Activated CD8-positive, alpha-beta memory T cell treated with anti-CD3 and anti-CD28 coated beads for 4 hours (primary cell): ENCODE measurements around the gene PSD2.
A peak's percentile ranks its signal among the peaks of the same experiment; 100 is the strongest.

Source experiments
- DNase-seq, 2 donors: peaks; one replicate each; pipeline ENCODE4 v3.0.0-alpha.2; 2020; ENCODE audit warnings: low read depth in 2 of 2

Gene PSD2

DNA sequence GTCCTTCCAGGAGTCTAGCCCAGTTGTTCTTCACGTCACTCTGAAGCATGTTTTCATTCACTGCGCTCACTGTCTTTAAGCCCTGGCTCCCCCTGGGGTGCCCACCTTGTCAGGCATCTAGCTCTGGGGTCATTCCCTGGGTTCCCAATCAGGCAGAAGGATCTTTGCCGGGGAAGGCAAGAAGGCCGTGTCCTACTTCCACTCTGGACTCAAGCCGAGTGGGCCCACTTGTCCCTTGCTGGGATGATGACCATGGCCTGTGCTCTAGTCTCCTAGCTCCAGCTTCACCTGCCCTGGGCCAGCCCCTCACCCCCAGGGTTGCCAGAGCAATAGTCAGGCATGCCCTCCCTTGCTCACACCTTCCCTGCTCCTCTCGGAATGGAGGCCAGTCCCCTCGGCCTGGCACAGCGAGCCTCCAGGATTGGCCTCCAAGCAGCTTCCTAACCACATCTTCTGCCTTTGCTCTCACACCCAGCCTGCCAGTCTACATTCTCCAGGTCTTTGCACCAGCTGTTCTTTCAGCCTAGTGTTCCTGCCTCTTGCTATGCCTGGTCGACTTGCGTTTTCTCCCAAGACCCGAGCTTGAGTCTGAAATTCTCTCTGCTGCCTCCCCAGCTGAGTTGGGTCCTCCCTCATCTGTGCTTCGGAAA lies 32.2 kb upstream of the PSD2 start:
- no peak for DNase-seq

DNA sequence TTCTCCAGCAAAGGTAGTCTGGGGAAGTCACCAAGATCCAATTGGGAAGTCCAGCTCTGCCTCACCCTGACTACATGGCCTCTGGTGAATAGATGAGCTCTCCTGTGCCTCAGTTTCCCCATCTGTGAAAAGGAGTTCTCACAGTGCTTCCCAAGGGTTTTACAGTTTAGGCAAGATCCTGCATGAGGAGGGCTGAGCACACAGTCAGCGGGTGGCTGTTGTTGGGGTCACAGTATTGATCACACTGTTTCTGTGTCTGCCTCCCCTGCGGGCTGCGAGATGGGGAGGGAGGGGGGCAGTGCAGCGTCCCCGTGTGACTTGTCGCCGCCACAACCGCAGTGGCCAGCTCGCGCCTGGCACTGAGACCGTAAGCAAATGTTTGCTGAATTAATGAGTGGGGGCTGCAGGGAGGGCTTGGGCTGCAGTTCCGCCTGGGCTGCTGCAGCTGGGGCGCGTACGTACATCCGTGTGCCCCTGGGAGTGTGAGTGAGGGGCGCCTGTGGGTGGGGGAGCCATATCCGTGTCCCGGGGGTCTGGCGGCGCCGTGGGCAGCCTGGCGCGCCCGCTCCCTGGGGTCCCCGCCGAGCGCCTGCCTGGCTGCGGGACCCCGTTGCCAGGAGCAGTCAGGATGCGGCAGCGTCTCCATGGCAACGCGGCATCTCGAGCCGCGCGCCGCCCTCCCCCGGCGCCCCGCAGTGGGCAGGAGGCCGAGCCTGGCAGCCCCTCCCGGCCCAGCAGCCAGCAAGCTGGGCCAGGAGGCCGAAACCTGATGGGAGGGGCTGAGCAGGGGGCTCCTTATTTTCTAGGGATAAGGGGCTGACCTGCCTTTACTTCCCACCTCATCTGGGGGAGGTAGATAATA lies 31.4 kb upstream of the PSD2 start:
- no peak for DNase-seq

DNA sequence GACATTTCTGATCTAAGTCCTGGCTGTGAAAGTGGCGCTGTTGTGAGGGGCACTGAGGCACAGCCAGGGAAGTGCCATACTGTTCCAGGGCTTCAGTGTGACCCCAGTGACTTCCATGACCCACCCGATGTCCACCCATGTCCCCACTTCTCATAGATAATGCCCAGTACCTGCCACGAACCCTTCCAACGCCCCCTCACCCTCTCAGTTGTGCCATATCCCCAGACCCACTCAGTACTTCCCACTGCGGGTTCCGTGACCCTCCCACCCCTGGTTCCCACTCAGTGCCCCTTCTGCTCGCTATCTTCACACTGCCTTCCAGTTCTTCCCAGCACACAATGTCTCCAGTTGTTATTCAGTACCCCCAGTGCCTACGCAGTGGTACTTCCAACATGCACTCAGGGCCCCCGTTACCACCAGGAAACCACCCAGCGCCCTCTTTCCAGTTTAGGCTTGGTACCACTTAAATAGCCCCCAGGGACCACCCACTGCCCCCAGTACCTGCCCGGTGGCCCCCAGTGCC lies 30.7 kb upstream of the PSD2 start:
- no peak for DNase-seq

DNA sequence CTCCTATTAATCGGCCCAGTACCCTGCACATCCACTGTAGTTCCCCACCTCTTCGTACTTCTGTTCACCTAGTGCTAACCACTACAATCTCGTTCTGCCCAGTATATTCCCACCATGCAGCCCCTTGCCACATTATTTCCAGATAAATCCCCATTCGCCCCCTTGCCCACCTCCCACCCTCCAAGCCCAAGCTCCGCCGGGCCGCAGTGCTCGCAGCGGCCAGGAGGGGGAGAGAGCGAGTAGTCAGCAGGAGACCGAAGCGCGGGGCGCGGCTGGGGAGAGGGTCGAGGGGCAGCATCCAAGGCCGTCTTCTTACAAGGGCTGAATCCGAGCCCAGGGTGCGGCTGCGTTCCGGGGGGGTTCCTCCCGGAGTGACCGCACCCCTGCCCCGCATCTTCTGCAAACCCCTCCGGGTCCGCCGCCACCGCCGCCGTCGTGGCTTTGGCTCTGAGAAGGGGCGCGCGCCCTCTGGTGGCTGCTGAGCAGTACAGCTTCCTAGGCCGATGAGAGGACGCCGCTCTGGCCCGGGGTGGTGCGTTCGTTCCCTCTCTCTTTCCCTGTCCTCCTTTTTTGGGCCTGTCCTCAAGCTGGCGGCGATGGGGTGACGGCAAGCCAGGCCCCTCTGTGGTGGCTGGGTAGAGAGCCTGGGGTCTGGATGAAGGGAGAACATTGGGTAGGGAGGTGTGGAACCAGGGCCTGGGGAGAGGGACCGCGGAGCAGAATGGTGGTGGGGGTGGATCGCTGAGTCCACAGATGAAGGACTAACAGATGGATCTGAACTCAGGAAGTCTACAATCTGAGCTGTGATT lies 30.0 kb upstream of the PSD2 start:
- peak; percentile 59 to 61 for DNase-seq

DNA sequence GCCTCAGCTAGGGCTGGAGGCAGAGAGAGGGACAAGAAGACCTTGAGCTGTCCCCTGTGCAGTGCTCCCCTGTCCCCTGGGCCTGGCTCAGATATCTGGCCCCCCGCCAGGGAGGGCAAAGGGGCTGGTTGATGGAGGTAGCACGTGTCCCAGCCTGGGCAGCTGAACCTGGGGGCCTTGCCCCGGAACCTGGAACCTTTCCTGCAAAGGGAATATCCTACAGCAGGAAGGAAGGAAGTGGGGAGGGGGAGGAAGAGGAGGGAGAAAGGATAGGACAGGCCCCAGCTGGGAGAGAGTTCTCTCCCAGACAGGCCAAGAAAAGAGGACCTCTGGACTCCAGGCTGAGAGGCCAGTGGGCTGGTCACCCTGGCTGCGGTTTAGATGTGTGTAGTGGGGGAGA lies 27.6 kb upstream of the PSD2 start:
- no peak for DNase-seq

DNA sequence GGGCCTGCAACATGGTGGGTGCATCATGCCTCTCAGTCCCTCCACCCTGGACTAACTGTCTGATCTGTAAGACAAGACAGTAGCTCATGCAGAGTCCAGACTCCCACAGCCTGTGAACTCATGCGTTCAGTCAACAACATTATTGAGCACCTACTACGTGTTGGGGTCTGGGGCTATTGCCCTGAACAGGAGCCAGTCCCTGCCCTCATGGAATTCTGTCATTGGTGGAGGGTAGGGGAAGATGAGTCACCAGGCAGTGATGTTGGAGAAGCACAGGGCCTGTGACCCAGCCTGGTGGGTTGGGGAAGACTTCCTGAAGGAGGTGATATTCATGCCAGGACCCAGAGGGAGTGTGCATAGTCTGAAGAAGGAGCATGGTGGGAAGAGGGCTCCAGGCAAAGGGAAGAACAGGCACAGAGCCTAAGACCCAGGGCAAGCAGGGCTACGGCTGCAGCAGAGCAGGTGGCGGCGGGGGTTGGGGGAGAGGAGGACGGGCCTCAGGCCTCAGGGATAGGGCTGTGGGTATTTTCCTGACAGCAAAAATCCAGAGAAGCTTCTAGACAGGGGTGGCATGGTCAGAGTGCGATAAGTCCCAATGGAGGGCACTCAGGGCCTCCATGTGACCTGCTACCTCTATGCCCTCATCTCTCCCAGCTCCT lies 26.7 kb upstream of the PSD2 start:
- DNase-seq: no peak

DNA sequence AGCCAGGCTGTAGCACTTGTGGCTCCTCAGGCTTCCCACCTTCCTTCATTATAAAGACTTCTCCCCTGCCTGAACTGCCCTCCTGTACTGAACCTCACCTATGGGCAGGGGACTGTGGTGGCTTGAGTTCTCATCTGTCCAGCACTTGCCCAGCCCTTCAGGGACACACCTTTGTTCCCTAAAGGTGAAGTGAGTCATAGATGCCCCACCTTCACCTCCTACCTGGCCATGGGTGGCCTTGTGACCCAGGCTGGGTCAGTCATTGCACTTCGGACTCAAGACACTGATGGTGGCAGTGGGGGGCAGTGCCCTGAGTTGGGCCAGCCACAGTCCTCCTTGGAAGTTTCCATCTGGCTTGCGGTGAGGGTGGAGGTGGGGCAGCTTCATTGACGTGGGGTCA lies 26.1 kb upstream of the PSD2 start:
- no peak for DNase-seq

DNA sequence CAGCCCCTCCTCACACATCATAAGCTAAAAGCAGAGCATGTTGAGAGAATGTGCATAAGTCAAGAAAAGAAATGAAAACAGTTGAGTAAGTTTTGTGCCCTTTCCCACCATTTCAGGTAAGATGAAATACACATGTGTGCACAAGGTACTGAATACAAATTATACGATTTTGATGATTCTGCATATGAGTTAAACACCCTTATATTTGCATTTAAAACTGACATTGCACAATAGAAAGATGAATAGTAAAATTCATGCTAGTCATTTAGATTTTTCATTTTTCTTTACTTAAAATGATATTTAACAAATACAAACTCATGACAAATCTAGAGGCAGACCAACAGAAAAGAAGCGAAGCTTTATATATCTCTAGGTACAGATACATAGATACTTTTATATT lies 24.9 kb upstream of the PSD2 start:
- DNase-seq: no peak

DNA sequence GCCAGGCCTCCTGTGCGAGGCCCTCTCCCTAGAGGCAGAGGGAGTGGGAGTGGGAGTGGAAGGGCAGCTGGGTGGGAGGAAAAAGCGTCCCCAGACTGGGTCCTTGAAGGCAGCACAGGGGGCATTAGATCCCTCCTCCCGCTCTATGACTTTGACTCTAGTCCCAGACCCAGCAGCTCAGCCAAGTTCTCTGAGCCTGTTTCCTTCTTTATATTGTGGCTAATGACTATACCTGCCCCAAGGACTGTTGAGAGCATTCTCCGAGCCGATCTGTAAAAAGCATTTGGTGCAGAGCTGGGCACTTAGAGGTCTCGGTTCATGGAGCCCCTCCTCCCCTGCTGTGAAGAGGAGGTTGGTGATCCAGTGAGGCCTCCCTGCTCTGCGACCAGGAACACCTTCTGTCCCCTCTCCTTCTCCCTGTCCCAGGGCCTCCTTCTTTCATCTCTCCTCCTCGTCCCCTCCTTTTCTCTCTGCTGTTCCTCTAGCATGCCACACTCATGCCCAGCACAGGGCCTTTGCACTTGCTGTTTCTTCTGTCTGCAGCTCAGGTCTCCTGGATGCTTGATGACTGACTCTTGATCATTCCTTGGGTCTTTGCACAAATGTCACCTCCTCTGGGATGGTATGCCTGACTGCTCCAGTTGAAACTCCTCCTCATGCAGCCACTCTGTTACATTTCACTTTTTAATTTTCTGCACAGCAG lies 23.4 kb upstream of the PSD2 start:
- no peak for DNase-seq

DNA sequence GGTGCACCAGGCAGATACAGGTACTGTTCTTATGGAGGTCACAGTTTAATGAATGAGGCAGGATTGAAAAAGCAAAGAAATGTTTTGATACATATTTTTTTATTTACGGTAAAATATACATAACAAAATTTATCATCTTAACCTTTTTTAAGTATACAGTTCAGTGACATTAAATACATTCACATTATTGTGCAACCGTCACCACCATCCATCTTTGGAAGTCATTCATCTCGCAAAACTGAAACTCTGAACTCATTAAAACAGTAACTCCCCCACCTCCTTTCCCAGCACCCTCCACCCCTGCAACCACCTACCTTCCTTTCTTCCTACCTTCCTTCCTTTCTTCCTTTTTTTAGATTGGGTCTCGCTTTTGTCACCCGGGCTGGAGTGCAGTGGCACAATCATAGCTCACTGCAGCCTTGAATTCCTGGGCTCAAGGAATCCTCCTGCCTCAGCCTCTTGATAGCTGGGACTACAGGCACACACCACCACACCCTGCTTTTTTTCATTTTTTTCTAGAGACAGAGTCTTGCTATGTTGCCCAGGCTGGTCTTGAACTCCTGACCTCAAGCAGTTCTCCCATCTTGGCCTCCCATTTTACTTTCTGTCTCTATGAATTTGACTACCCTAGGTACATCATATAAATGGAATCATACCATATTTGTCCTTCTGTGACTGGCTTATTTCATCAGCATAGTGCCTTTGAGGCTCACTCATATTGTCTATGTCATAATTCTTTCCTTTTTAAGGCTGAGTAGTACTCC lies 22.5 kb upstream of the PSD2 start:
- DNase-seq: no peak

DNA sequence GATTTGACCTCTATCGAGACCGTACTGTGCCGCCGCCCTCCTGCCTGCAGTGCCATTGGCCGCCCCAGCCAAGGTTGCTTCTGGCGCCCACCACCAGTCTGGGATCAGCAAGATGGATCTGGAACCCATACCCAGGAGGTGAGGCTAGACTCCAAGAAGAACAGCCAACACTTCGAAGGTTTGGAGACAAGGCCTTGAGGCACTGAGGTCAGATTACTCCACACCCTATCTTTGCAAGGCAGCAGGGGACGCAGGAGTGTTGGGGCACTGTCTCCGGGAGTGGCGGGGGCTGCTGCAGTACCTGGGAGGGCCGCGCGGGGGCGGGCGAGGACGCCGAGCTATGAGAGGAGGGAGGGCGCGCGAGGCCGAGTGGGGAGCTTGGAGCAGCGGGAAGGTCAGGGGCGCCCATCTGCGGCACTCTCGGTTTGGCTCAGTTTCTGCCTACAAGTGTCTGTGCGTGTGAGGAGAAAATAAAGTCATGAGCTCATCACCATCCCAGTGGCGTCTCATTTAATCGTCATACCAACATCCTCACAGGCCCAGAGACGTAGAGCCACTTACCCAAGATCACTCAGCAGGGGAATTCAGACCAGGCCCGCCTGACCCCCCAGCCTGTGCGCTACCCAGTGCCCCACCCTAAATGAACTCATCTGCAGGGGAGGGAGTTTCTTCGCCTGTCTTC lies 20.5 kb upstream of the PSD2 start:
- DNase-seq: peak; percentile 44 to 62

DNA sequence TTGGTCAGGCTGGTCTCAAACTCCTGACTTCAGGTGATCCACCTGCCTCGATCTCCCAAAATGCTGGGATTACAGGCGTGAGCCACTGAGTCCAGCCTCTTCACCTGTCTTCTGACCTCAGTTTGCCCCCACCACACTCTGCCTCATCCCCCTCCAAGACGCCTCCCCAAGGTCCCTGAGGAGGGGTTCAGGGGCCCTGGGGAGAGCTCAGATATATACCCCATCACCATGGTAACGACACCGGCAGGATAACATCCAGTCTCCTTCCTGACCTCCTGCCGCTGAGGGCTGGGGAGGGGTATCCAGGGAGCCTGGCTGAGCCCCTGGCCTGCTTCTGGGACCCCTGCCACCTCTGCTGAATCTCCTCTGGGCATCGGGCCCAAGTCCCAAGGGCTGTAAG lies 19.7 kb upstream of the PSD2 start:
- no peak for DNase-seq

DNA sequence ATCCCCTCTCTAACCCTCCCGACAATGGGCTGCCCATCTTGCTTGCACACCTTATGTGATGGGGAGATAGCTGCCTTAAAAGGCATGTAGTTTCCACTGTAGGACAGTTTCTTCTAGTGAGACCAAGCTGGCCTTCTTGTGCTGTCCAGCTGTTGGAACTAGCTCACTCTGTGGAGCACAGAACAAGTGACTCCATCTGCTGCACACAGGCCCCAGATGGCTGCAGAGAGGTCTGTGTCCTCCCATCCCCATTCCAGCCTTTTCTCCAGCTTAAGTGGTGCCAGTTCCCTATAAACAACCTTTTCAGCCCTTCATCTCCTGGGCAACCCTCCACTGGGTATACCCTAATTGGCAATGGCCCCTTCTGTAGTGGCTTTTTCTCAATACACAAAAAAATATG lies 18.7 kb upstream of the PSD2 start:
- DNase-seq: no peak

DNA sequence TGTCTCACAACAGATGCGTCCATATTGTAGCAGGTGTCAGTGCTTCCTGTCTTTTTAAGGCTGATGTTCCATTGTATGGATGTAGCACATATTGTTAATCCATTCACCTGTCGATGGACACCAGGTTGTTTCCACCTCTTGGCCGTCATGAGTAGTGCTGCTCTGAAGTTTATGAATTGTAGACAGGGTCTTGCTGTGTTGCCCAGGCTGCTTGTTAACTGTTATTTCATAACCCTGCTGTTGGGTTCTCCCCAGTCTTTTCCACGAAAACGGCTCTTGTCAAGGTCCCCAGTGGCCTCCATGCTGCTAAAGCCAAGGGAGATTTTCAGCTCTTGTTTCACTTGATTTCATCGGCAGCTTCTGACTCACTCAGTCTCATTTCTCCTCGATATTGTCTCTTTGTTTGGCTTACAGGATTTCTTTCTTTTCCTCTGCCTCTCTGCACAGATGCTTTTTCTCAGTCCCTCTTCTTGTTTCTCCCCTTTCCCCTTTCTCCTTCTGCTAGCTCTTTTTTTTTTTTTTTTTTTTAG lies 12.1 kb upstream of the PSD2 start:
- no peak for DNase-seq

DNA sequence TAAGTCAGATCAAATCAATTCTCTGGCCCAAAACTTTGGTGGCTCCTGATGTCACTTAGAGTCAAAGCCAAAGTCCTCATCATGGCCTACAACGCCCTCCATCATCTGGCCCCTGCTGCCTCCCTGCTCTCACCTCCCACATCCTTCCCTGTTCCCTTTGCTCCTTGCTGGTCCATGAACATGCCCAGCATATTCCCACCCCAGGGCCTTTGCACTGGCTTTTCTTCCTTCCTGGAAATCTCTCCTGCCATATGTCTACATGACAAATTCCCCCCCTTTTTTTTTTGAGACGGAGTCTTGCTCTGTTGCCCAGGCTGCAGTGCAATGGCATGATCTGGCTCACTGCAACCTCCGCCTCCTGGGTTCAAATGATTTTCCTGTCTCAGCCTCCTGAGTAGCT lies 11.1 kb upstream of the PSD2 start:
- no peak for DNase-seq

DNA sequence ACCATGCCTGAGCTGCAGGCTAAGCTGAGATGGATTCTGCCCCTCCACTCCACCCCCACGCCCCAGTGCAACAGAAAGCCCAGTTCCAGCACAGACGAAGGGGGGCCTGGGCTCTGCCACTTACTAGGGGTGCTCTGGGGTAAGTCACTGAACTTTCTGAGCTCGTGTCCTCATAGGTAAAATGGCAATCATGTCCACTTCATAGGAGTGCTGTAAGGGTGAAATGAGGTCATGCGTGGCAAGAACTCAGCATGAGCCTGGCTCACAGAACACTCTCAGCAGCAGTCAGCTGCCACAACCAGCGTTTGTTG lies 8.4 kb upstream of the PSD2 start:
- DNase-seq: no peak

DNA sequence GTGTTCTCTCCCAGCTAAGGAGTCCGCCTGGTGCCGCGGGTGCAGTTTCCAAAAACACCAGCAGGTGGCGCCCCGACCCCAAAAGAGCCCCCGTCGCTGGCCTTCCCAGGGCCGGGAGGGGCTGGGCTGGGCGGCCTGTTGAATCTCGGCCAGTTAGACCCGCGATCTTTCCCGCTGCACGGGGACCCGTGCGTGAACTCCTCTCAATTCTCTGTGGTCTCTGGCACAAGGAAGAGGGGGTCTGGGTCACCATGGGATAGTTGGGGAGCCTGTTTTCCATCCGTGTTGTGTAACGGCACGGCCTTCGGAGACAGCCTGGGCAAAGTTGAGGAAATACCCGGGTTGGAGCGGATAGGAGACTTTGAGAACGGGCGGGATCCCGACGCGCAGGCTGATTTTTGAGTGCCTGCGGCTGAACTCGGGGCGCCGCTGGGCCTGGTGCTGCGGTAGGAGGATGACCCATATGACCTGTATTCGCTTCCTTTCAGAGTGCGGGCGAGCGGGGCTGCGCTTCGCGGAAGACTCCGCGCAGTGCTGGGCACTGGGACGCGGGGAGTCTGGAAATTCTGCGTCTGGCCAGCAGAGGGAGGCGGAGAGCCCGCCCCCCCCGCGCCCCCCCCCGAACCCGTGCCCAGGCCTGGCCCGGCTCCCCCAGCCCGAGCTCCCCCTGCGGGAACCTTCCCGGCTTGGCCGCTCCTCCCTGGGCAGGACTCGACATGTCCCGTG lies 7.9 kb upstream of the PSD2 start:
- peak; percentile 62 to 82 for DNase-seq

DNA sequence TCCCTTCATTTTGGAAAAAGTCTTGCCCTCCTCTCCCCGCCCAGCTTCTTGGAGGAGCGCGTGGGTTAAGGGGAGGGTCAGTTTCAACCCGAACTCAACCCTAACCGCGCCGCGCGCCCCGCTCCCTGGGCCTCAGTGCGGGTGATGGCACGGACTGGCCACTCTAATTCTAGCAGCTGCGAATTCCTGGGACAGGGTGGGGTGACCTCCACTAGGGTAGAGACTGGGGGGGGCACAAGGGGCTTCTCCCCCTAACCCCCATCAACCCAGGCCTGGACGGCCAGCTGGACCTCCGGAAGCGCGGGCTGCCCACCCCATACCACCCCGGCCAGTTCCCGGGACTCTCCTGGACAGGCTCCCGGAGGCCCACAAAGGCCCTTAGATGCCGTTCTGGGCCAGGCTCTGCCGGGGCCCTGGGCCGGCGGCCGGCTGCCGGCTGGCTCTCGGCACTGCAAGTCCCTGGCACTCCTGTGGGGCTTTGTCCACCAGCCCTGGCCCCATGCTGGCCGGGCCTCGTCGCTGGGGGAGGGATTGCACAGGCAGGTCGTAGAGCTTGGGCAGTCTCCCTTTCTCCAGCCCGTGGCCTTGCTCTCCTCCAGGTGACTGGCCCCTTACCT lies 7.2 kb upstream of the PSD2 start:
- no peak for DNase-seq
